Body of pancreas (tissue), 4 donors: ENCODE results near the gene ODAD4. TPM values are rescaled to one million over a fixed set of nuclear protein-coding genes. Genes with fewer than 3 reads are reported as not detected.
A peak's percentile ranks its signal among the peaks of the same experiment; 100 is the strongest.

ENCODE experiments used
- ATAC-seq: fragments of 150-250 bp; one replicate; pipeline ENCODE4 v1.9.1; 2016
- DNase-seq, 4 donors: peaks; one replicate each; pipeline ENCODE4 v3.0.0-alpha.2; 2019
- H3K27ac ChIP-seq, 4 donors: fragments of 200-600 bp; sonication (generic); 1 replicate in 3 of 4; 2 replicates in 1 of 4; pipeline versions ENCODE4 v1.5.1 to v1.6.1; 2016 to 2019; ENCODE audit warnings: mild to moderate bottlenecking in 1 of 4, mixed read lengths in 1 of 4, moderate library complexity in 1 of 4
- H3K27me3 ChIP-seq, 2 donors: fragments of 200-600 bp; sonication (generic); one replicate each; pipeline ENCODE4 v1.6.0; 2016; ENCODE audit warnings: mild to moderate bottlenecking in 1 of 2
- H3K36me3 ChIP-seq, 2 donors: fragments of 200-600 bp; sonication (generic); replicated peaks in 1 of 2; 2 replicates each; pipeline ENCODE4 v1.5.1; 2016; ENCODE audit warnings: low read depth in 2 of 2; ENCODE audit not compliant: insufficient read depth in 1 of 2
- H3K4me1 ChIP-seq: fragments of 200-600 bp; sonication (generic); one replicate; pipeline ENCODE4 v1.6.0; 2016
- H3K4me3 ChIP-seq, 2 donors: fragments of 200-600 bp; sonication (generic); 1 replicate in 1 of 2; 2 replicates in 1 of 2; pipeline ENCODE4 v1.5.1; 2016 to 2019
- H3K9me3 ChIP-seq, 3 donors: fragments of 200-600 bp; sonication (generic); 1 replicate in 2 of 3; 2 replicates in 1 of 3; pipeline ENCODE4 v1.5.1; 2016
- POLR2A ChIP-seq, 3 donors: fragments of 450-650 bp; IDR thresholded peaks; one replicate each; pipeline ENCODE4 v1.6.1; 2016; ENCODE audit warnings: antibody characterized with exemption in 3 of 3, mild to moderate bottlenecking in 2 of 3
- WGBS, 2 donors: methylation state at CpG; one replicate each; pipeline ENCODE4 v1.1.5; 2017; 5-methylcytosine and 5-hydroxymethylcytosine counted together
- intact Hi-C: fragments of 100-400 bp; cut with DNase I; formaldehyde crosslinking; loops from one replicate; pipeline ENCODE4 v1.15.1; 2023
- total RNA-seq, 2 donors: library from RNA; depleted of rRNA; stranded (reverse); fragments of >200 nt; gene quantifications; one replicate each; pipeline ENCODE4 v1.1.0, GENCODE V29; 2016
- TF ChIP-seq, protein P1 (sequence below), 7 experiments: fragments of 450-650 bp in 4 of 7; fragments of 200-600 bp in 3 of 7; sonication (generic) in 3 of 7; IDR thresholded peaks; one replicate each; pipeline ENCODE4 v1.5.1; 2016 to 2019; ENCODE audit warnings: antibody characterized with exemption in 7 of 7

Gene ODAD4, protein sequence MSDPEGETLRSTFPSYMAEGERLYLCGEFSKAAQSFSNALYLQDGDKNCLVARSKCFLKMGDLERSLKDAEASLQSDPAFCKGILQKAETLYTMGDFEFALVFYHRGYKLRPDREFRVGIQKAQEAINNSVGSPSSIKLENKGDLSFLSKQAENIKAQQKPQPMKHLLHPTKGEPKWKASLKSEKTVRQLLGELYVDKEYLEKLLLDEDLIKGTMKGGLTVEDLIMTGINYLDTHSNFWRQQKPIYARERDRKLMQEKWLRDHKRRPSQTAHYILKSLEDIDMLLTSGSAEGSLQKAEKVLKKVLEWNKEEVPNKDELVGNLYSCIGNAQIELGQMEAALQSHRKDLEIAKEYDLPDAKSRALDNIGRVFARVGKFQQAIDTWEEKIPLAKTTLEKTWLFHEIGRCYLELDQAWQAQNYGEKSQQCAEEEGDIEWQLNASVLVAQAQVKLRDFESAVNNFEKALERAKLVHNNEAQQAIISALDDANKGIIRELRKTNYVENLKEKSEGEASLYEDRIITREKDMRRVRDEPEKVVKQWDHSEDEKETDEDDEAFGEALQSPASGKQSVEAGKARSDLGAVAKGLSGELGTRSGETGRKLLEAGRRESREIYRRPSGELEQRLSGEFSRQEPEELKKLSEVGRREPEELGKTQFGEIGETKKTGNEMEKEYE
- under 1 TPM; 0.26 to 0.66 TPM for total RNA-seq

DNA sequence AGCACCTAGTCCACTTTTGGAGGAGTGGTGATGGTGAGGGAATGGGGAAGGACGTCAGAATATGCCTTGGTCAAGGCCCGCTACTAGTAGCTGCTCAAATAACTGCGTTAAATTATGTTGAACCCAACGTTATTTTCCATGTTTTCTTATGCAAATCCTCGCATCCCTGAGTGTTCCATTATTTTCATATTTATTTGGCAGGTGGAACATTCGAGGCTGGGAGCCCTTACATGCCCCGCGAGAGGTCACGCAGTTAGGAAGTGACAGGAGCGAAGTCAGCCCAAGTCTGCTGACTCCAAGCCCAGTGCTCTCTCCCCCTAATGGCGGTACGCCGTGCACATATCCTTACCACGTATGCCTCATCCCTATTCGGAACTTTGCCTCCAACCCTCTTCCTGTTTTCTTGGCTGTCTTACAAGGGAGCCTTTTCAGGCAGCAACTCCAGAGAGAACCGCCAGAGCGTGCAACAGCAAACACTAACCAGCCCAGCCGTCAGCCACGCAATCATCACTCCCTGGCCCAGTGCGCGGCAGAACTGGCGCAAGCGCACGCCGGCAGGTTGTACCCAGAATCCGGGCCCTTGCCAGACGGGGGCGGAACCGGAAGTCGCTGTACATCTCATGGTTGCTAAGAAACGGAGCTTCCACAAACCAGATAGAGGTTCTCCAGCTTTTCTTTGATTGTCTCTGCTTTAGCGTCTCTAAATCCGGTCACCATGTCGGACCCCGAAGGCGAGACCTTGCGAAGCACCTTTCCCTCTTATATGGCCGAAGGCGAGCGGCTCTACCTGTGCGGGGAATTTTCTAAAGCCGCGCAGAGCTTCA, at the start of gene ODAD4:
TSS of gene ODAD4 (plus strand) at position 609 of the 824 bp plus-strand sequence. CDS start at position 716, 107 bp downstream.
- Histone ChIP-seq H3K27me3 (no peaks in the 10 kb centered on the region), H3K4me1 (peaks cover 11% of the 10 kb centered on the region), H3K4me3 (peak within 1 kb of the TSS; percentile 6 to 11), H3K36me3 (no peaks in the 10 kb centered on the region), H3K9me3 (no peaks in the 10 kb centered on the region), H3K27ac (peak within 1 kb of the TSS; percentile 72 to 88 (median 78))
- TF ChIP-seq, protein P1, sequence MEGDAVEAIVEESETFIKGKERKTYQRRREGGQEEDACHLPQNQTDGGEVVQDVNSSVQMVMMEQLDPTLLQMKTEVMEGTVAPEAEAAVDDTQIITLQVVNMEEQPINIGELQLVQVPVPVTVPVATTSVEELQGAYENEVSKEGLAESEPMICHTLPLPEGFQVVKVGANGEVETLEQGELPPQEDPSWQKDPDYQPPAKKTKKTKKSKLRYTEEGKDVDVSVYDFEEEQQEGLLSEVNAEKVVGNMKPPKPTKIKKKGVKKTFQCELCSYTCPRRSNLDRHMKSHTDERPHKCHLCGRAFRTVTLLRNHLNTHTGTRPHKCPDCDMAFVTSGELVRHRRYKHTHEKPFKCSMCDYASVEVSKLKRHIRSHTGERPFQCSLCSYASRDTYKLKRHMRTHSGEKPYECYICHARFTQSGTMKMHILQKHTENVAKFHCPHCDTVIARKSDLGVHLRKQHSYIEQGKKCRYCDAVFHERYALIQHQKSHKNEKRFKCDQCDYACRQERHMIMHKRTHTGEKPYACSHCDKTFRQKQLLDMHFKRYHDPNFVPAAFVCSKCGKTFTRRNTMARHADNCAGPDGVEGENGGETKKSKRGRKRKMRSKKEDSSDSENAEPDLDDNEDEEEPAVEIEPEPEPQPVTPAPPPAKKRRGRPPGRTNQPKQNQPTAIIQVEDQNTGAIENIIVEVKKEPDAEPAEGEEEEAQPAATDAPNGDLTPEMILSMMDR (IDR thresholded peaks at IDR 0.05) = peak; percentile 27 to 92 (median 72)
- peak; percentile 49 to 87 (median 85) for TF ChIP-seq POLR2A (IDR thresholded peaks at IDR 0.05)
- intact Hi-C loops = no loop called here
- DNase-seq (peak; percentile 97 to 99 (median 98)), ATAC-seq (peak; percentile 99)
- WGBS, 2 donors = 0 to 1% methylated on average over 39 to 43 of the region's 43 CpGs

DNA sequence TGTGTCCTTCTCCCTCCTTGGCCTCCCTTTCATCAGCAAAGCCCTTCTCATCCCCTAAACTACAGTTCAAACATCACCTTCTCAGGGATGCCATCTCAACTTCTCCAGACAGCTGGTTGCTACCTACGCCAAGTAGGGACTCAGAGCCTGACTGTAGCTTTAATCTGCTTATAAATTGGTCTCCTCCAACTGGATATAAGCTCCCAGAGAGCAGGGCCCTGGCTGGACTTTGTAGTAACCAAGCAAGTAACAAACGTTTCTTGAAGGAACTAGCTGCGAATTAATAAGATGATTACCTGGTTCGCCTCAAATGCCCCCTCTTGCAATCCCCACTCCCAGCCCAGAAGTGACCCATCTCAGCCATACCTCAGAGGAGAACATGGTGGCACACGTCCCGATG, 47.7 kb upstream of the ODAD4 start:
- no peaks in the 10 kb centered on the region for H3K4me1 ChIP-seq
- intact Hi-C loops = no loop called here
- peaks cover 19 to 53% of the 10 kb centered on the region in 2 donors for H3K36me3 ChIP-seq
- H3K9me3 ChIP-seq = no peaks in the 10 kb centered on the region
- ATAC-seq (no peak), DNase-seq (no peak)
- WGBS, 2 donors = 81 to 84% methylated on average over 6 of the region's 6 CpGs
- no peak overlapping the region for H3K27ac ChIP-seq
- no peak for TF ChIP-seq POLR2A (IDR thresholded peaks at IDR 0.05)
- TF ChIP-seq, protein P1 (IDR thresholded peaks at IDR 0.05) = no peak
- no peak overlapping the region for H3K4me3 ChIP-seq
- no peaks in the 10 kb centered on the region for H3K27me3 ChIP-seq

DNA sequence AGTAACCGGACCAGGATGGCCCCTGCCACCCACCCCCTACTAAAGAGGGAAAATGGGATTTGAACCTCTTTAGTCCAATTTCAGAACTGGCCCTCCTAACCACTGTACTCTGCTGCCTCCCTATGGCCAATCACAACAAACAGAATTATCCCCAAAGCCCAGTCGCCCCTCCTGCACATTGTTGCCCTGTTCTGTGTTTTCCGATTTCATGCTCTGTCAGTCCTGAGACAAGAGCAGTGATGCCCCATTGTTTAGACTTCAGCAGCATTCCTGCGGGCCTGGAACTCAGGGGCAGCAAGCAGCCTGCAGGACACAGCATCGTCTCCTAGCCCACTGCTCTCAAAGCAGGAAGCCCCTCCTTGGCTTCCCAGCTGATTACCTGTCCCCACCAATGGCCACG, 44.7 kb upstream of the ODAD4 start:
- no peaks in the 10 kb centered on the region for H3K9me3 ChIP-seq
- DNase-seq (no peak), ATAC-seq (no peak)
- TF ChIP-seq, protein P1 (IDR thresholded peaks at IDR 0.05) = peak in 1 of 7 experiments; percentile 5
- TF ChIP-seq POLR2A (IDR thresholded peaks at IDR 0.05) = no peak
- H3K4me3 ChIP-seq = no peak overlapping the region
- 86 to 95% methylated on average over 6 of the region's 6 CpGs for WGBS, 2 donors
- no peaks in the 10 kb centered on the region for H3K4me1 ChIP-seq
- H3K27me3 ChIP-seq = no peaks in the 10 kb centered on the region
- intact Hi-C loops = no loop called here
- H3K36me3 ChIP-seq = peaks cover 22 to 46% of the 10 kb centered on the region in 2 donors
- no peak overlapping the region for H3K27ac ChIP-seq

DNA sequence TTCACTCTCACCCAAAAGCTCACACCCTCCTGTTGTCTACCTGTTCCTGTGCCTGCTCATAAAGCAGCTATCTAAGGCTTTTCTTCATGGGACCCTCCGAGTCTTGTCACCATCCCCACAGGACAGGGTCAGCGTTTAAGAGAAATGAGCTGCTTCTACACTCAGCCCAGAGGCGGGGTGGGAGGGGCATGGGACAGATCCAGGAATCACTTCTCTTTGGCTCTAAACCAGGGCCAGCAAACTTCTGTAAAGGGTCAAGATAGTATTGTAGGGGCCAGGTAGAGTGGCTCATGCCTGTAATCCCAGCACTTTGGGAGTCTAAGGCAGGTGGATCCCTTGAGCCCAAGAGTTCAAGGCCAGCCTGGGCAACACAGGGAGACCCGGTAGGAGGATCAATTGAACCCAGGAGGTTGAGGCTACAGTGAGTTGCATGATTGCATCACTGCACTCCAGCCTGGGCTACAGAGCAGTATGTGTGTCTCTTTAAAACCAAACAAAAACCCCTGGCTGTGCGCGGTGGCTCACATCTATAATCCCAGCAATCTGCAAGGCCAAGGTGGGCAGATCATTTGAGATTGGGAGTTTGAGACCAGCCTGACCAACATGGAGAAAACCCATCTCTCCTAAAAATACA, 42.0 kb upstream of the ODAD4 start:
- no peaks in the 10 kb centered on the region for H3K9me3 ChIP-seq
- no peak overlapping the region for H3K27ac ChIP-seq
- intact Hi-C loops = no loop called here
- H3K4me3 ChIP-seq = no peak overlapping the region
- WGBS, 2 donors = 73 to 81% methylated on average over 6 of the region's 6 CpGs
- H3K4me1 ChIP-seq = no peaks in the 10 kb centered on the region
- DNase-seq (no peak), ATAC-seq (no peak)
- TF ChIP-seq, protein P1 (IDR thresholded peaks at IDR 0.05) = no peak
- no peak for TF ChIP-seq POLR2A (IDR thresholded peaks at IDR 0.05)
- H3K36me3 ChIP-seq = peaks cover 33 to 49% of the 10 kb centered on the region in 2 donors
- no peaks in the 10 kb centered on the region for H3K27me3 ChIP-seq
